Endothelial cell of umbilical vein (primary cell): ENCODE data around the gene PSMD13.

Experiments
- CTCF ChIP-seq, 2 donors: IDR thresholded peaks; 1 replicate in 1 of 2; 2 replicates in 1 of 2; pipeline ENCODE4 v1.5.1; 2011; ENCODE audit warnings: low read length in 2 of 2, mild to moderate bottlenecking in 2 of 2, moderate library complexity in 2 of 2, control low read depth in 1 of 2, inconsistent platforms in 1 of 2, low read depth in 1 of 2; ENCODE audit not compliant: insufficient read depth in 1 of 2; ENCODE audit errors: extremely low read depth in 1 of 2
- MAX ChIP-seq: IDR thresholded peaks from 2 replicates; pipeline ENCODE4 v1.6.1; 2011; ENCODE audit not compliant: insufficient read depth, insufficient read length

GRCh38 chr11:283405-284104, 46.8 kb downstream of the PSMD13 start:
- no peak for TF ChIP-seq CTCF (IDR thresholded peaks at IDR 0.05; ENCODE audit: extremely low read depth in 1 of 2, insufficient read depth in 1 of 2, low read depth in 1 of 2, low read length in 2 of 2)
- TF ChIP-seq MAX = no peak
